Parathyroid adenoma (tissue), 2 donors: Measurements from ENCODE around the gene PRKCSH.

Experiments used
- H2AFZ ChIP-seq: fragments of 300-600 bp; sonication (generic); one replicate; pipeline ENCODE4 v1.7.0; 2017; ENCODE audit warnings: antibody characterized with exemption, mild to moderate bottlenecking
- H3K27ac ChIP-seq: fragments of 300-600 bp; sonication (generic); one replicate; pipeline ENCODE4 v1.7.0; 2017
- H3K27me3 ChIP-seq: fragments of 300-600 bp; sonication (generic); one replicate; pipeline ENCODE4 v1.7.0; 2017; ENCODE audit warnings: low read length; ENCODE audit not compliant: control insufficient read depth, insufficient read depth
- H3K36me3 ChIP-seq: fragments of 300-600 bp; sonication (generic); one replicate; pipeline ENCODE4 v1.7.0; 2017; ENCODE audit warnings: low read length; ENCODE audit not compliant: control insufficient read depth, insufficient read depth
- H3K4me1 ChIP-seq: fragments of 300-600 bp; sonication (generic); one replicate; pipeline ENCODE4 v1.7.0; 2017; ENCODE audit warnings: control low read depth
- H3K4me2 ChIP-seq: fragments of 300-600 bp; sonication (generic); one replicate; pipeline ENCODE4 v1.7.0; 2017; ENCODE audit warnings: low read length
- H3K4me3 ChIP-seq: fragments of 300-600 bp; sonication (generic); one replicate; pipeline ENCODE4 v1.7.0; 2017; ENCODE audit warnings: low read depth, low read length
- H3K79me2 ChIP-seq: fragments of 300-600 bp; sonication (generic); one replicate; pipeline ENCODE4 v1.7.0; 2017; ENCODE audit warnings: control low read depth
- H3K9ac ChIP-seq: fragments of 300-600 bp; sonication (generic); one replicate; pipeline ENCODE4 v1.7.0; 2017; ENCODE audit warnings: mild to moderate bottlenecking
- H3K9me3 ChIP-seq: fragments of 300-600 bp; sonication (generic); one replicate; pipeline ENCODE4 v1.7.0; 2017; ENCODE audit warnings: low read length; ENCODE audit not compliant: control insufficient read depth
- TF ChIP-seq, protein P1 (sequence below): fragments of 300-600 bp; sonication (generic); IDR thresholded peaks from one replicate; pipeline ENCODE4 v1.7.0; 2017; ENCODE audit warnings: antibody characterized with exemption, mild to moderate bottlenecking
- donor health status: primary hyperparathyroidism.

PRKCSH gene, protein sequence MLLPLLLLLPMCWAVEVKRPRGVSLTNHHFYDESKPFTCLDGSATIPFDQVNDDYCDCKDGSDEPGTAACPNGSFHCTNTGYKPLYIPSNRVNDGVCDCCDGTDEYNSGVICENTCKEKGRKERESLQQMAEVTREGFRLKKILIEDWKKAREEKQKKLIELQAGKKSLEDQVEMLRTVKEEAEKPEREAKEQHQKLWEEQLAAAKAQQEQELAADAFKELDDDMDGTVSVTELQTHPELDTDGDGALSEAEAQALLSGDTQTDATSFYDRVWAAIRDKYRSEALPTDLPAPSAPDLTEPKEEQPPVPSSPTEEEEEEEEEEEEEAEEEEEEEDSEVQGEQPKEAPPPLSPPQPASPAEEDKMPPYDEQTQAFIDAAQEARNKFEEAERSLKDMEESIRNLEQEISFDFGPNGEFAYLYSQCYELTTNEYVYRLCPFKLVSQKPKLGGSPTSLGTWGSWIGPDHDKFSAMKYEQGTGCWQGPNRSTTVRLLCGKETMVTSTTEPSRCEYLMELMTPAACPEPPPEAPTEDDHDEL

DNA sequence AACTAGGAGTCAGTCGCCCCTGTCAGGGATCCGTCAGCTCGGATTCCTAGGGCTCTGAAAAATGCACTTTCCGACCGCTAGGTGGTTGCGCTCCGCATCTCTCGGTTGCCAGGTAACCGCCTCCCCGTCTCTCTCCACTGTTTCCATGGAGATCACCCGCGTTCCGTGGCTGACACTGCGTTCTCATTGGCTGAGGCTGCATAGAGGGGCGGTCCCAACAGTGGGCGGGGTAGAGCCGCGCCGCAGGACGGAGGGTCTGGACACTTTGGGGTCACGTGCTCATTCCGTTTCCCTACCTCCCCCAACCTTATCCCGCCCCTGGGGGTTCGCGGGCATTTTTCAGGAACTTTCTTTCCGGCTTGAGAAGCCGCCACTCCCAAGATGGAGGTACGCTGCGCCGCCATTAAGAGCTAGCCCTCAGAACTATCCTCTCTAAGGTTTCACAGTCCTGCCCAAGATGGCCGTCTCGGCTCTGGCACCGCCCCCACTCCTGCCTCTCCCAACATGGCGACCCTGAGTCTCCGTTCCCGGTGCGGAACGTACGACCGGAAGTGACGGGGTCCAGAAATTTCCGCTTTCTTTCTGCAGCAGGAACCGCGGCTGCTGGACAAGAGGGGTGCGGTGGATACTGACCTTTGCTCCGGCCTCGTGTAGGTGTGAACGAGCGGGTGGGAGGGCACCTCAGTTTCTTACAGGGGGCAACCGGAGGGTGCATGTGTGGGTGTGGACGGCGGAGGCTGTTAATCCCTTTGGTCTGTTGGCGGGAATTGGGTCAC is at the start of gene PRKCSH, which contains the start of gene ODAD3:
Gene PRKCSH, plus strand, starts transcription at position 579 of the 776 bp plus-strand sequence. CDS start 483 bp downstream, outside the sequence.
Gene ODAD3, minus strand, starts transcription at position 65 of the 776 bp plus-strand sequence. CDS start 105 bp downstream, outside the sequence.
- Histone ChIP-seq H3K9ac (no peak within 1 kb of the TSS), H3K4me2 (peak within 1 kb of the TSS; percentile 92), H3K4me1 (peaks cover 11% of the 10 kb centered on the region), H3K4me3 (peak within 1 kb of the TSS; percentile 88), H3K27me3 (no peaks in the 10 kb centered on the region), H3K79me2 (peaks cover 24% of the 10 kb centered on the region), H3K27ac (peak within 1 kb of the TSS; percentile 96), H3K36me3 (no peaks in the 10 kb centered on the region), H2AFZ (peak within 1 kb of the TSS; percentile 100), H3K9me3 (no peaks in the 10 kb centered on the region)
- TF ChIP-seq, protein P1, sequence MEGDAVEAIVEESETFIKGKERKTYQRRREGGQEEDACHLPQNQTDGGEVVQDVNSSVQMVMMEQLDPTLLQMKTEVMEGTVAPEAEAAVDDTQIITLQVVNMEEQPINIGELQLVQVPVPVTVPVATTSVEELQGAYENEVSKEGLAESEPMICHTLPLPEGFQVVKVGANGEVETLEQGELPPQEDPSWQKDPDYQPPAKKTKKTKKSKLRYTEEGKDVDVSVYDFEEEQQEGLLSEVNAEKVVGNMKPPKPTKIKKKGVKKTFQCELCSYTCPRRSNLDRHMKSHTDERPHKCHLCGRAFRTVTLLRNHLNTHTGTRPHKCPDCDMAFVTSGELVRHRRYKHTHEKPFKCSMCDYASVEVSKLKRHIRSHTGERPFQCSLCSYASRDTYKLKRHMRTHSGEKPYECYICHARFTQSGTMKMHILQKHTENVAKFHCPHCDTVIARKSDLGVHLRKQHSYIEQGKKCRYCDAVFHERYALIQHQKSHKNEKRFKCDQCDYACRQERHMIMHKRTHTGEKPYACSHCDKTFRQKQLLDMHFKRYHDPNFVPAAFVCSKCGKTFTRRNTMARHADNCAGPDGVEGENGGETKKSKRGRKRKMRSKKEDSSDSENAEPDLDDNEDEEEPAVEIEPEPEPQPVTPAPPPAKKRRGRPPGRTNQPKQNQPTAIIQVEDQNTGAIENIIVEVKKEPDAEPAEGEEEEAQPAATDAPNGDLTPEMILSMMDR: peak; percentile 94

DNA sequence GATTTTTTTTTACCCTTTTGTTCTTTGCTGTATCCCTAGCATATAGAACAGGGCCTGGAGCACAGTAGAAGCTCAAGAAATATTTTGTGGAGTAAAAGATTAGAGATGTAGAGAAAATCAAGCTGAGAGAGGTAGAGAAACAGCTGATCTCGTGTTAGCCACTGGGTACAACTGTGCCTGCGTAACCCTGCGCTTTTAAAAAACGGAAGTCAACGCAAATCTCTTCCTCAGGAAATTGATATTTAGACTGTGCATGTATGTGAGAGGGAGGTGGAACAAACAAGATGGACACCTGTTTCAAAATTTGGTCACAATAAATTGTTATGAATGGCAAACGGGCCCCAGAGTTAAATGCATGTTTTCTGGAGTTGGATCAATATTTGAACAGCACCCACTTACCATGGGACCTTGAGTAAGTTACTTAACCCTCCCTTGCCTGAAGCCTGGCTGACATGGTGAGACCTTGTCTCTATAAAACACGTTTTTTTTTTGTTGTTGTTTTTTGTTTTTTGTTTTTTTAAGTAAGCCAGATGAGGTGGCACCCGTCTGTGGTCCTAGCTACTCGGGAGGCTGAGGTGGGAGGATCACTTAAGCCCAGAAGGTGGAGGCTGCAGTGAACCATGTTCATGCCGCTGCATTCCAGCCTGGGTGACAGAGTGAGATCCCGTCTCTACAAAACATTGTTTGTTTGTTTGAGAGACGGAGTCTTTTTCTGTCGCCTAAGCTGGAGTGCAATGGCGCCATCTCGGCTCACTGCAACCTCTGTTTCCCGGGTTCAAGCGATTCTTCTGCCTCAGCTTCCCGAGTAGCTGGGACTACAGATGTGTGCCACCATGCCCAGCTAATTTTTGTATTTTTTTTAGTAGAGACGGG is 48.0 kb upstream of the PRKCSH start:
- Histone ChIP-seq H2AFZ (no peak overlapping the region), H3K27me3 (no peaks in the 10 kb centered on the region), H3K27ac (no peak overlapping the region), H3K36me3 (no peaks in the 10 kb centered on the region), H3K79me2 (no peaks in the 10 kb centered on the region), H3K9me3 (no peaks in the 10 kb centered on the region), H3K4me3 (no peak overlapping the region), H3K9ac (no peak overlapping the region), H3K4me1 (no peaks in the 10 kb centered on the region), H3K4me2 (no peak overlapping the region)
- TF ChIP-seq, protein P1: no peak

DNA sequence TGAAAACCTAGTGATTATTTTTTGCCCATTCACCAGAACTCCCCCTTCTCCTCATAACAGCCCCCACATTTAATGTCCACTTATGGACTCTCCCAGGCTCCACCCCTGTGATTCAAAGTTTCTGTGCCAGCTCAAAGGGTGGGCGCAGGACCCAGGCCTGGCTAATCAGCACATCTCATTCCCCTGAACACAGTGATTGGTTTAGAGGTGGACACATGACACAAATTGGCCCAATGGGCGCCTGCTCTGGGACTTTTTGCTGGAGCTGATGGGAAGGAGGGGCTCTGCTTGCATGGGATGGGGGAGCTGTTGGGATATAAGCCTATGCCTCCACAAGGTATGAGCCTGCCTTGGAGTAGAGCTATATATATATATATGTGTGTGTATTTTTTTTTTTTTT is 45.1 kb upstream of the PRKCSH start:
- Histone ChIP-seq H3K4me2 (no peak overlapping the region), H3K36me3 (no peaks in the 10 kb centered on the region), H3K4me3 (no peak overlapping the region), H3K79me2 (no peaks in the 10 kb centered on the region), H2AFZ (no peak overlapping the region), H3K27me3 (no peaks in the 10 kb centered on the region), H3K9ac (no peak overlapping the region), H3K27ac (no peak overlapping the region), H3K9me3 (no peaks in the 10 kb centered on the region), H3K4me1 (no peaks in the 10 kb centered on the region)
- TF ChIP-seq, protein P1: no peak

DNA sequence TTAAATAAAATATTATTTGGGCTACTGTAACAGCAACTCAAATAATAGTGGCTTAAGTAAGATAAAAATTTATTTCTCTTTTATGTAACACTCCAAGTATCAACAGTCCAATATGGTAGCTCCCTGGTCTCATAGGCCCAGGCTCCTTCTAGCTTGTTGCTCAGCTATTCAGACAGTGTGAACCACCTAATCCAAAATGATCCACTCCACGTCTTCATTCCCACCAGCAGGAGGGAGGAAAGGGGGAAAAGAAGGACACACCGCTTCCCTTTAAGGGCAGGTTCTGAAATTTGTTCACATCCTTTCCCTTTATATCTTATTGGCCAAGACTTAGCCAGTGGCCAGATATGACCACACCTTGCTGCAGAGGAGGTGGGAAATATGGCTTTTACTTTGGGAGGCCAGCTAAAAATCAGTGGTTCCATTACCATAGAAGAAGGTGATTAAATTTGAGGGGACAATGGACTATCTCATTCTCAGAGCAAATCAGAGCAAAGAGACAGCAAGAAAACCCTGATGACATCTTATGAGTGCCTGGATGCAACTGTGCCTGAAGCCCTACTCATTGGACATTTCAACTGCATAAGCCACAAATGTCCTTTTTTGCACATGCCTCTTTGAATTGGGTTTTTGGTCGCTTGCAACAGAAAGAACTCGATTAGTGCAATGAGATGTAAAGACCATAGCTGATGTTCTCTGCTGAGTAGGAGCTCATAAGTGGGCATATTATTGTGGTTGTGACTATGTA is 44.3 kb upstream of the PRKCSH start:
- no peak overlapping the region for H3K27ac ChIP-seq

More for the DNA sequence above, 44.3 kb upstream of the PRKCSH start:
- H3K36me3 ChIP-seq: no peaks in the 10 kb centered on the region
- H3K79me2 ChIP-seq: no peaks in the 10 kb centered on the region
- TF ChIP-seq, protein P1: no peak
- H3K4me3 ChIP-seq: no peak overlapping the region
- no peaks in the 10 kb centered on the region for H3K4me1 ChIP-seq
- no peak overlapping the region for H3K9ac ChIP-seq
- no peaks in the 10 kb centered on the region for H3K9me3 ChIP-seq
- H2AFZ ChIP-seq: no peak overlapping the region
- H3K4me2 ChIP-seq: no peak overlapping the region
- H3K27me3 ChIP-seq: no peaks in the 10 kb centered on the region
